LNCAP (cell line): ENCODE results near the gene TLR10.

Experiments
- CTCF ChIP-seq: fragments of 450-650 bp; IDR thresholded peaks from 2 replicates; pipeline ENCODE4 v1.5.1; 2017; ENCODE audit warnings: mild to moderate bottlenecking

Gene TLR10

GRCh38 chr4:38765382-38765781 is 17.4 kb downstream of the TLR10 start:
- no peak for TF ChIP-seq CTCF

- TF ChIP-seq CTCF, result no peak
Measured at GRCh38 chr4:38764277-38764676, 18.5 kb downstream of the TLR10 start.

GRCh38 chr4:38762560-38762959 is 20.2 kb downstream of the TLR10 start:
- TF ChIP-seq CTCF, result no peak

GRCh38 chr4:38759790-38760122 is 23.0 kb downstream of the TLR10 start:
- no peak; the same call in 1 of the 2 replicates for TF ChIP-seq CTCF

DNA sequence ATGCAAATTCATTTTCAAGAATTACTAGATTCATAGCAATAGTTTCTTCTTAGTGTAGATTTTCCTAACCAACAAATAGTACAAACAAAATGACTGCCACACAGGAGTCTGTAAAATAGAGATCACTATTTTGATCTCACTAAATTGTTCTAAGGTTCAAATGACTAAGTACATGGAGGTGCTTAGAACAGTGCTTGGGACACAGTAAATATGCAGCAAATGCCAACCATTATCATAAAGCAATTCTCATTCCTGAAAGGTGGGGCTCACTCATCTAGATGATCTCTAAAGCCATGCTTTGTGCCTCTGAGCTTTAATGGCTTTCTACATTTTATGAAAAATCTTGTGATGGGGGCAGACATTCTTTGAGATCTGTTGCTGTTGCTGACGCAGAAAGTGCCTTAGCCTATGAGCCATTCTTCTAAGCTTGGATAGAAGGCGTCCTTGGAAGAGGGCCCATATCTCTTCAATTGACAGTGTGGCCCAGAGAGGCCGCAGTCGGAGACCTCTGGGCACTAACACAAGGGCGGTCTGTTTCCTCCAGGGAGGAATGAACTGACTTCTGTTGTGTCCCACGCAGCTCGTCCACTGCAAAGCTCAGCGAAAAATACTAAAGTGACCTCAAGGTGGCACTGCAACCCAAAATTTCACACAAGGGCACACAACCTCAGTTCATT is 23.5 kb downstream of the TLR10 start:
- TF ChIP-seq CTCF, result peak; percentile 66; the same call in 1 of the 2 replicates

DNA sequence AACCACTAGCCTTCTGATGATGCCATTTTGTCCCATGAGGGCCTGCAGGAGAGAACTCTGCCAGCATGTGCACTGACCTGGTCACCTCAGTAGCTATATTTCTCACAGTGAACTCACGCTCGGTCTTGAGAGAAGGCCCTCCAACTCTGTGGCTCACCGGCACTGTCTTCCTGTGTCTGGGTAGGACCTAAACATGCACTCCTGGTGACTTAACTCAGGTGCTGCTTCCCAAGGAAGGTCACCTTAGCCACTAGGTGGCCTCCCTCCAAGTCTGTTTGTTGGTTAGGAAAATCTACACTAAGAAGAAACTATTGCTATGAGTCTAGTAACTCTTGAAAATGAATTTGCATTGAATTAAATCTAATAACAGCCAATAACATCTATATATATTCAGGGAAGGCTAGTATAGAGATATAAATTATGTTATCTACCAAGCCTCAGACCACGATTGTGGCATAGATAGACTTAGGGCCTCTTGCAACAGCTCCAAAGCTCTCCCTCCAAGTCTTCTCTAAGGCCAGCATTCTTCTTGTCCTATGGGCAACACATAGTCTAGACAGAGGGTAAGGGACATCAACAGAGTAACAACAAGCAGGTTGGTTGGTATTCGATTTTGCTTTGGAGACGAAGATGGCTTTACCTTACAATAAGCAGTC is 24.7 kb downstream of the TLR10 start:
- TF ChIP-seq CTCF, result peak; percentile 54; the same call in 1 of the 2 replicates

- TF ChIP-seq CTCF, result no peak
Measured at GRCh38 chr4:38752941-38753806, 29.6 kb downstream of the TLR10 start.
